ENCODE results near the gene CREB5. TPM values are rescaled to one million over a fixed set of nuclear protein-coding genes. Genes with fewer than 3 reads are reported as not detected.

Gene CREB5
- total RNA-seq, 4 donors from 2014 or later: 0.88 to 31.4 (median 15.9) TPM

GRCh38 chr7:28812616-28813015, 400.3 kb downstream of the CREB5 start:
- H3K36me3 ChIP-seq: no peaks in the 10 kb centered on the region
- no peak for DNase-seq
- no peaks in the 10 kb centered on the region for H3K9me3 ChIP-seq
- TF ChIP-seq CTCF (IDR thresholded peaks at IDR 0.05) (no peak), POLR2A (IDR thresholded peaks at IDR 0.05) (no peak)
- H3K4me3 ChIP-seq: no peak overlapping the region
- no peaks in the 10 kb centered on the region for H3K4me1 ChIP-seq
- no peak overlapping the region for H3K27ac ChIP-seq
- no peaks in the 10 kb centered on the region for H3K27me3 ChIP-seq

DNA sequence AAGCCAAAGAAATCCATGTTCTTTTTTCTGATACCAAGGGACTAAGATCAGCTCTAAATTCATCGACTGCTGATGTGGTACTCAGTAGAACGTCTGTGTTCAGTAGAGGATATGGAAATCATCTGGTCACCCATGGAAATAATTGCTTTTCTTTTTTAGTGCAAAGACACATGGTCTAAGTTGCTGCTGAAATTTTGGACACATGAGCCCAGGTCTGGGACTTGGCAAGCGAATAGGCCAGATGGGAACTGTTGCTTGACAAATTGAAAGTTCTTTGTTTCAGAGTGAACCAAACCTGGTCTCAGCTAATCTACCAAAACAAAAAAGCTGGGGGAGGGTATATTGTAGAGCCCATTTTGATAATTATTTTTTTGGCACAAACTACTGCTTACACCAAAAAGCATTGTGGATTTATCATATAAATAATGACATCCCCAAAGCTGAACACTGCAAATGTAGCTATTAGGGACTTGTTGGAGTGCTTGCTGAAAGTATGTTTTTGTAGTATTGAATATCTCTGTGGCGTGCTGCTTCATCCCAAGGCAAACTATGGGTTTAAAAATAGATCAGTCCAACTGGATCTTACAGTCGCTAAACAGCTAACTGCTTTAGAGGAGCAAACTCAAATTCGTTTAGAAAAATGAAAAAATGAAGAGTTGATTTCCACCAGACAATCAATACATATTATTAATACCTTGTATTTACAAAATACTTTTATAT, 401.1 kb downstream of the CREB5 start:
- H3K4me1 ChIP-seq: no peaks in the 10 kb centered on the region
- H3K36me3 ChIP-seq: no peaks in the 10 kb centered on the region
- H3K9me3 ChIP-seq: no peaks in the 10 kb centered on the region
- TF ChIP-seq POLR2A (IDR thresholded peaks at IDR 0.05) (no peak), CTCF (IDR thresholded peaks at IDR 0.05) (no peak)
- no peak for DNase-seq
- H3K27me3 ChIP-seq: no peaks in the 10 kb centered on the region
- H3K4me3 ChIP-seq: no peak overlapping the region
- H3K27ac ChIP-seq: no peak overlapping the region

GRCh38 chr7:28815369-28815927, 403.1 kb downstream of the CREB5 start:
- no peak for DNase-seq
- no peak overlapping the region for H3K4me3 ChIP-seq
- no peaks in the 10 kb centered on the region for H3K36me3 ChIP-seq
- no peak for TF ChIP-seq POLR2A (IDR thresholded peaks at IDR 0.05)
- no peak for TF ChIP-seq CTCF (IDR thresholded peaks at IDR 0.05)
- peak overlapping the region in 2 of 4 donors; percentile 9 to 32 for H3K27ac ChIP-seq
- no peaks in the 10 kb centered on the region for H3K27me3 ChIP-seq
- no peaks in the 10 kb centered on the region for H3K4me1 ChIP-seq
- H3K9me3 ChIP-seq: no peaks in the 10 kb centered on the region

- TF ChIP-seq POLR2A (IDR thresholded peaks at IDR 0.05) (no peak), CTCF (IDR thresholded peaks at IDR 0.05) (no peak)
- no peaks in the 10 kb centered on the region for H3K36me3 ChIP-seq
- H3K4me1 ChIP-seq: no peaks in the 10 kb centered on the region
- no peak for DNase-seq
- no peaks in the 10 kb centered on the region for H3K9me3 ChIP-seq
- no peak overlapping the region for H3K27ac ChIP-seq
- H3K4me3 ChIP-seq: no peak overlapping the region
- H3K27me3 ChIP-seq: no peaks in the 10 kb centered on the region
Measured at GRCh38 chr7:28815928-28816373, 403.6 kb downstream of the CREB5 start.

DNA sequence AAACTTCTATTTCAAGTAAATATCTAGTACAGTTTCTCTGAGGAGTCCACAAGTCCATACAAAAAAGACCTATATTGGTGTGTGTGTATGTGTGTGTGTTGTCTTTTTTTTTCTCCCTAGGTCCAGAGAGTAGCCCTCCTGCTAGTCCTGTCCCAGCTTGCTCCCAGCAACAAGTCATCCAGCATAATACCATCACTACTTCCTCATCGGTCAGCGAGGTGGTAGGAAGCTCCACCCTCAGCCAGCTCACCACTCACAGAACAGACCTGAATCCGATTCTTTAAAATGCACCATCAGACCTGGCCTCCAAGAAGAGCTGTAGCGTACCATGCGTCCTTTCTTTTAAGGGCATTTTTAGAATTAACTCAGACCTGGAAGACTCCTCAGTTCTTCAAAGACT, 406.7 kb downstream of the CREB5 start:
- DNase-seq: no peak
- TF ChIP-seq POLR2A (IDR thresholded peaks at IDR 0.05): no peak
- TF ChIP-seq CTCF (IDR thresholded peaks at IDR 0.05): no peak
- Histone ChIP-seq H3K4me3 (no peak overlapping the region), H3K4me1 (no peaks in the 10 kb centered on the region), H3K9me3 (no peaks in the 10 kb centered on the region), H3K36me3 (no peaks in the 10 kb centered on the region), H3K27me3 (no peaks in the 10 kb centered on the region), H3K27ac (no peak overlapping the region)
